Fibroblast of peridontal ligament (primary cell): ENCODE data around the gene YAP1.

Experiments used
- DNase-seq: peaks from one replicate; pipeline ENCODE4 v3.0.0-alpha.2; 2010; ENCODE audit errors: extremely low read depth

The YAP1 gene

GRCh38 chr11:102279641-102280170 lies 169.5 kb downstream of the YAP1 start:
- peak; percentile 83 for DNase-seq

- no peak for DNase-seq
Observed at GRCh38 chr11:102280245-102280833, 170.1 kb downstream of the YAP1 start.
